Measurements from ENCODE around the gene REV1. TPM values are rescaled to one million over a fixed set of nuclear protein-coding genes. Genes with fewer than 3 reads are reported as not detected.

The REV1 gene
- total RNA-seq, 1 experiment from 2014 or later: 49.0 TPM

- H3K27ac Mint-ChIP-seq (ENCODE audit: unreplicated experiment): no peak overlapping the region
- BruUV-seq (replicated peaks): no TSS peak
- intact Hi-C loops (cut with micrococcal nuclease; ENCODE audit: unreplicated experiment): no loop called here
- DNase-seq: no peak
- peaks cover 11% of the 10 kb centered on the region for H3K4me1 Mint-ChIP-seq (ENCODE audit: low read depth, unreplicated experiment)
- TF ChIP-seq, protein P1, sequence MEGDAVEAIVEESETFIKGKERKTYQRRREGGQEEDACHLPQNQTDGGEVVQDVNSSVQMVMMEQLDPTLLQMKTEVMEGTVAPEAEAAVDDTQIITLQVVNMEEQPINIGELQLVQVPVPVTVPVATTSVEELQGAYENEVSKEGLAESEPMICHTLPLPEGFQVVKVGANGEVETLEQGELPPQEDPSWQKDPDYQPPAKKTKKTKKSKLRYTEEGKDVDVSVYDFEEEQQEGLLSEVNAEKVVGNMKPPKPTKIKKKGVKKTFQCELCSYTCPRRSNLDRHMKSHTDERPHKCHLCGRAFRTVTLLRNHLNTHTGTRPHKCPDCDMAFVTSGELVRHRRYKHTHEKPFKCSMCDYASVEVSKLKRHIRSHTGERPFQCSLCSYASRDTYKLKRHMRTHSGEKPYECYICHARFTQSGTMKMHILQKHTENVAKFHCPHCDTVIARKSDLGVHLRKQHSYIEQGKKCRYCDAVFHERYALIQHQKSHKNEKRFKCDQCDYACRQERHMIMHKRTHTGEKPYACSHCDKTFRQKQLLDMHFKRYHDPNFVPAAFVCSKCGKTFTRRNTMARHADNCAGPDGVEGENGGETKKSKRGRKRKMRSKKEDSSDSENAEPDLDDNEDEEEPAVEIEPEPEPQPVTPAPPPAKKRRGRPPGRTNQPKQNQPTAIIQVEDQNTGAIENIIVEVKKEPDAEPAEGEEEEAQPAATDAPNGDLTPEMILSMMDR (IDR thresholded peaks at IDR 0.05; ENCODE audit: unreplicated experiment): no peak
- CTCF ChIA-PET: no interaction called here
- H3K36me3 Mint-ChIP-seq (ENCODE audit: insufficient read depth, unreplicated experiment): no peaks in the 10 kb centered on the region
- H3K27me3 Mint-ChIP-seq (ENCODE audit: unreplicated experiment): peaks cover 43% of the 10 kb centered on the region
- no peak overlapping the region for H3K4me3 Mint-ChIP-seq (ENCODE audit: low read depth, unreplicated experiment)
- H3K9me3 Mint-ChIP-seq (ENCODE audit: low read depth, unreplicated experiment): no peaks in the 10 kb centered on the region
These were observed 6.2 kb upstream of the REV1 start for GRCh38 chr2:99496021-99496420.

DNA sequence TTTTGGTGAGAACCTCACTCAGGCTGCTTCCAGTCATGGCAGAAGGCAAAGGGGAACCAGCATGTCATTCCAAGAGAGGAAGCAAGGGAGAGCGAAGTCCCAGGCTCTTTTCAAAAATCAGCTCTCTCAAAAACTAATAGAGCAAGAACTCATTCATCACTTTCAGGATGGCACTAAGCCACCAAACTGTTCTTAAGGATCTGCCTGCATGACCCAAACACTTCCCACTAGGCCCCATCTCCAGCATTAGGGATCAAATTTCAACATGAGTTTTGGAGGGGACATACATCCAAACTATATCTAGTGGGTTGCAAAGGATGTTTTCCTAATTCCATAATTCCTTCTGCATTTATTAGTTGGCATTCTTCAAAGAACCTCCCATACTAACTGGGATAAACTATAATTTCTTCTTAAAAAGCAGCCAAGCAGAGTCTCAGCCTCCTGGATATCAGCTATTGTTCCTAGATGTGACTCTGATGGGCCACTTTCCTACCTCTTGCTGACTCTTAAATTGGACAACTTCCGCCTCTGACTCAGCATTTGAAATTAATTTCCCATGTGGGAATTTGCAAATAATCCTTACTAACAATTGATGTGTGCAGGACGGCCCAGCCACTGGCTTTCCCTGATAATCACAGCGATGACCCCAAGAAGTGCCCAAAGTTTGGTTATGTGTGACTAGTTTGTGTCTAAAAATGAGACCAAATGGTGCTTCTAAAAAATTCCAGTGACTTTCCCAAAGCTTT lies 5.5 kb upstream of the REV1 start:
- Mint-ChIP-seq H3K36me3 (ENCODE audit: insufficient read depth, unreplicated experiment) (peaks cover 4% of the 10 kb centered on the region), H3K27me3 (ENCODE audit: unreplicated experiment) (peaks cover 43% of the 10 kb centered on the region), H3K9me3 (ENCODE audit: low read depth, unreplicated experiment) (no peaks in the 10 kb centered on the region), H3K27ac (ENCODE audit: unreplicated experiment) (no peak overlapping the region), H3K4me1 (ENCODE audit: low read depth, unreplicated experiment) (peaks cover 11% of the 10 kb centered on the region), H3K4me3 (ENCODE audit: low read depth, unreplicated experiment) (no peak overlapping the region)
- CTCF ChIA-PET: no interaction called here
- TF ChIP-seq, protein P1 (IDR thresholded peaks at IDR 0.05; ENCODE audit: unreplicated experiment): no peak
- DNase-seq: no peak
- intact Hi-C loops (cut with micrococcal nuclease; ENCODE audit: unreplicated experiment): no loop called here
- BruUV-seq (replicated peaks): no TSS peak

DNA sequence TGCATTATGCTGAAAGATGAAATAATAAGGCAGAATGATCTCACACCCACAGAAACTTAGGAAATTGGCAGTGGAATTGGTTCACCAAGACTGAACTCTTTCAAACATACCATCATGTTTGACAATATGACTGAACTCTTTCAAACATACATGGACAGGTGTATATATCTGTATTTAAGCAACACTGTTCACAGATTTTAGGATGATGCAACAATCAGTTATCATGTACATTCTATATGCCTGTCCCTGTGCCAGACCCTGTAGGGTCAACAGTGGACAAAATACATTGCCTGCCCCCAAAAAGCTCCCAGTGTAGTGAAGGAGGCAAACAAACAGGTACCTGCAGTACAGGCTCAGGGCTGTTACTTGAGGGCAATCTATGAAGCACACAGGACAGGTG lies 2.9 kb upstream of the REV1 start:
- H3K4me1 Mint-ChIP-seq (ENCODE audit: low read depth, unreplicated experiment): peaks cover 23% of the 10 kb centered on the region
- H3K27ac Mint-ChIP-seq (ENCODE audit: unreplicated experiment): no peak overlapping the region
- CTCF ChIA-PET: no interaction called here
- TF ChIP-seq, protein P1 (IDR thresholded peaks at IDR 0.05; ENCODE audit: unreplicated experiment): no peak
- intact Hi-C loops (cut with micrococcal nuclease; ENCODE audit: unreplicated experiment): no loop called here
- H3K27me3 Mint-ChIP-seq (ENCODE audit: unreplicated experiment): peaks cover 21% of the 10 kb centered on the region
- peaks cover 26% of the 10 kb centered on the region for H3K36me3 Mint-ChIP-seq (ENCODE audit: insufficient read depth, unreplicated experiment)
- H3K9me3 Mint-ChIP-seq (ENCODE audit: low read depth, unreplicated experiment): no peaks in the 10 kb centered on the region
- DNase-seq: no peak
- BruUV-seq (replicated peaks): no TSS peak
- H3K4me3 Mint-ChIP-seq (ENCODE audit: low read depth, unreplicated experiment): no peak overlapping the region

DNA sequence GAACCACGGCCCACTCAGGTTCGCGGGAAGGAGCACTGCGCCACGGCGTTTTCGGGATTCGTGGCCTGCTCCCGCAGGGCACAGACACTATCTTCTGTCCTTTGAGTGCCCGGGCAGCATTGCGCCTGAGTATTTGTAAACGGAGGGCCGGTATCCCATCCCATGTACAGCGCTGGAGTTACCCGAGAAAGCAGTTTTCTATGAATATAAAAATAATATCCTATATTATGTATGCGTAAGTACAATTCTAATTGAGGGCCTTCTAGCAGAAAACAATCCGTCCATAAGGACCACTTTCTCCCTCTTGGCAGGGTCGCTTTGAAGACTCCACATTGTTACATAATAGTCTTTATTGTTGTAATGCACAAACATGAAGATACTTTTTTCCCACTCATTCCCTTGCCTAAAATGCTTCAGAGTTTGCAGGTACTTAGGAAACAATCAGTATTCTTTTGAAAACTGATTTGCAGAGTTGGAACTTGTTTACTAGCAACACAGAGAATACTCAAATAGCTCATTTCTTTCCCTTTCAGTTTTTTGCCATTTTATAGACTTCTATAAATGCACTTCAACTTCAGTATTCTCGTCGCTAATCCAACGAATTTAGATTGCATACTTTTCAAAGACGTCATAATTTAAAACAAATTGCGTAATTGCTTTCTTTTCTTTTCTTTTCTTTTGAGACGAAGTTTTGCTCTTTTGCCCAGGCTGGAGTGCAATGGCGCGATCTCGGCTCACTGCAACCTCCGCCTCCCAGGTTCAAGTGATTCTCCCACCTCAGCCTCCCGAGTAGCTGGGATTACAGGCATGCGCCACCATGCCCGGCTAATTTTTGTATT lies 1.0 kb upstream of the REV1 start:
- Mint-ChIP-seq H3K4me1 (ENCODE audit: low read depth, unreplicated experiment) (peaks cover 29% of the 10 kb centered on the region), H3K27ac (ENCODE audit: unreplicated experiment) (peak overlapping the region; percentile 74), H3K27me3 (ENCODE audit: unreplicated experiment) (peaks cover 21% of the 10 kb centered on the region), H3K4me3 (ENCODE audit: low read depth, unreplicated experiment) (peak overlapping the region; percentile 94), H3K9me3 (ENCODE audit: low read depth, unreplicated experiment) (no peaks in the 10 kb centered on the region), H3K36me3 (ENCODE audit: insufficient read depth, unreplicated experiment) (peaks cover 26% of the 10 kb centered on the region)
- no TSS peak for BruUV-seq (replicated peaks)
- TF ChIP-seq, protein P1 (IDR thresholded peaks at IDR 0.05; ENCODE audit: unreplicated experiment): no peak
- CTCF ChIA-PET: interaction anchor here (0.6 kb wide), 1 partner anchor 19 kb away, joined by 3 read pairs; no protein-coding TSS in a partner anchor
- intact Hi-C loops (cut with micrococcal nuclease; ENCODE audit: unreplicated experiment): no loop called here
- DNase-seq: no peak

All from Calu3 (cell line).